Measurements from ENCODE around the gene MARS1. TPM values are rescaled to one million over a fixed set of nuclear protein-coding genes. Genes with fewer than 3 reads are reported as not detected.
A peak's percentile ranks its signal among the peaks of the same experiment; 100 is the strongest.
"Not testable (repeated sequence)": the region's sequence is repeated elsewhere in the genome, so short reads cannot be mapped to it uniquely, and the experiment has no call there.

The MARS1 gene
- total and polyA plus RNA-seq, 12 donors: 56.7 to 108 (median 75.6) TPM

GRCh38 chr12:57511161-57511560, 23.3 kb downstream of the MARS1 start:
- H3K9me3 ChIP-seq: no peaks in the 10 kb centered on the region
- no peak for TF ChIP-seq CTCF (IDR thresholded peaks at IDR 0.05)
- H3K36me3 ChIP-seq: peaks cover 0 to 85% (median 44%) of the 10 kb centered on the region in 9 donors
- no peak for DNase-seq
- WGBS, 2 donors: 97 to 98% methylated on average over 4 of the region's 4 CpGs
- peak overlapping the region in 1 of 10 donors; percentile 6 for H3K27ac ChIP-seq
- H3K4me3 ChIP-seq: no peak overlapping the region
- intact Hi-C loops (cut with DNase I): no loop called here
- no peaks in the 10 kb centered on the region for H3K27me3 ChIP-seq
- peaks cover 0 to 18% (median 3%) of the 10 kb centered on the region in 9 donors for H3K4me1 ChIP-seq
- no peak for ATAC-seq

- no peak for ATAC-seq
- Histone ChIP-seq H3K36me3 (peaks cover 0 to 86% (median 49%) of the 10 kb centered on the region in 9 donors), H3K27ac (peak overlapping the region in 1 of 10 donors; percentile 6), H3K4me3 (no peak overlapping the region), H3K4me1 (peaks cover 0 to 23% (median 4%) of the 10 kb centered on the region in 9 donors), H3K27me3 (no peaks in the 10 kb centered on the region), H3K9me3 (no peaks in the 10 kb centered on the region)
- no peak for TF ChIP-seq CTCF (IDR thresholded peaks at IDR 0.05)
- intact Hi-C loops (cut with DNase I): no loop called here
- 96 to 97% methylated on average over 7 of the region's 7 CpGs for WGBS, 2 donors
- no peak for DNase-seq
These were observed 23.9 kb downstream of the MARS1 start for GRCh38 chr12:57511588-57512325.

GRCh38 chr12:57512665-57513064, 24.8 kb downstream of the MARS1 start:
- WGBS, 2 donors: 83 to 85% methylated on average over 6 of the region's 6 CpGs
- DNase-seq (no peak), ATAC-seq (no peak)
- Histone ChIP-seq H3K9me3 (no peaks in the 10 kb centered on the region), H3K4me1 (peaks cover 0 to 33% (median 13%) of the 10 kb centered on the region in 9 donors), H3K36me3 (peaks cover 0 to 95% (median 58%) of the 10 kb centered on the region in 9 donors), H3K27ac (no peak overlapping the region), H3K4me3 (no peak overlapping the region), H3K27me3 (no peaks in the 10 kb centered on the region)
- intact Hi-C loops (cut with DNase I): no loop called here
- no peak for TF ChIP-seq CTCF (IDR thresholded peaks at IDR 0.05)

- H3K36me3 ChIP-seq: peaks cover 0 to 97% (median 64%) of the 10 kb centered on the region in 9 donors
- intact Hi-C loops (cut with DNase I): no loop called here
- no peak overlapping the region for H3K4me3 ChIP-seq
- ATAC-seq: no peak
- H3K9me3 ChIP-seq: no peaks in the 10 kb centered on the region
- no peak overlapping the region for H3K27ac ChIP-seq
- no peaks in the 10 kb centered on the region for H3K27me3 ChIP-seq
- H3K4me1 ChIP-seq: peaks cover 0 to 39% (median 19%) of the 10 kb centered on the region in 9 donors
- no peak for TF ChIP-seq CTCF (IDR thresholded peaks at IDR 0.05)
- no peak for DNase-seq
- 97 to 98% methylated on average over 5 of the region's 5 CpGs for WGBS, 2 donors
These were observed 25.4 kb downstream of the MARS1 start for GRCh38 chr12:57513266-57513665.

- Histone ChIP-seq H3K4me1 (peaks cover 4 to 43% (median 24%) of the 10 kb centered on the region in 9 donors), H3K36me3 (peaks cover 0 to 100% (median 64%) of the 10 kb centered on the region in 9 donors)
- intact Hi-C loops (cut with DNase I): loop anchor here in 1 of 10 donors (2.0 kb wide), 1 partner anchor 25 kb away; the partner anchor contains the start of gene MARS1
- not testable (repeated sequence) for H3K27me3 ChIP-seq, H3K27ac ChIP-seq, H3K9me3 ChIP-seq, H3K4me3 ChIP-seq, ATAC-seq, DNase-seq
- WGBS, 2 donors: 94 to 95% methylated on average over 6 of the region's 6 CpGs
These were observed 25.8 kb downstream of the MARS1 start for GRCh38 chr12:57513677-57514076.

GRCh38 chr12:57514246-57514645, 26.4 kb downstream of the MARS1 start:
- H3K27me3 ChIP-seq, ATAC-seq, H3K4me3 ChIP-seq, DNase-seq, H3K27ac ChIP-seq, H3K9me3 ChIP-seq: not testable (repeated sequence)
- WGBS, 2 donors: 96 to 97% methylated on average over 9 of the region's 9 CpGs
- Histone ChIP-seq H3K36me3 (peaks cover 0 to 94% (median 64%) of the 10 kb centered on the region in 9 donors), H3K4me1 (peaks cover 8 to 48% (median 29%) of the 10 kb centered on the region in 9 donors)
- intact Hi-C loops (cut with DNase I): loop anchor here in 1 of 10 donors (2.0 kb wide), 1 partner anchor 25 kb away; the partner anchor contains the start of gene MARS1
